ENCODE results near the gene DNAL4. TPM values are rescaled to one million over a fixed set of nuclear protein-coding genes. Genes with fewer than 3 reads are reported as not detected.
"Not testable (repeated sequence)": the region's sequence is repeated elsewhere in the genome, so short reads cannot be mapped to it uniquely, and the experiment has no call there.

The DNAL4 gene
- total and polyA plus RNA-seq, 2 donors (not counting 1 experiment from before 2014, with no cell fraction given): 9.9 to 10.3 TPM

GRCh38 chr22:38811241-38811640 lies 17.3 kb upstream of the DNAL4 start:
- Histone ChIP-seq H3K4me3 (ENCODE audit: control extremely low read depth in 1 of 5, extremely low read depth in 1 of 5, insufficient read depth in 1 of 5, low read depth in 2 of 5, low read length in 4 of 5) (no peak overlapping the region), H3K36me3 (replicated peaks in 1 of 2; ENCODE audit: control extremely low read depth in 1 of 2, control insufficient read depth in 1 of 2, extremely low read depth in 1 of 2, insufficient read depth in 2 of 2, low read length in 1 of 2) (no peaks in the 10 kb centered on the region), H3K79me2 (ENCODE audit: control insufficient read depth, insufficient read depth, low read length) (no peaks in the 10 kb centered on the region), H3K9me3 (ENCODE audit: control extremely low read depth in 1 of 3, control insufficient read depth in 2 of 3, insufficient read depth in 1 of 3, low read length in 2 of 3) (peaks cover 0 to 11% (median 5%) of the 10 kb centered on the region in 3 donors), H3K9ac (ENCODE audit: low read length) (no peak overlapping the region), H3K27ac (ENCODE audit: low read length in 2 of 2) (no peak overlapping the region), H4K20me1 (ENCODE audit: control insufficient read depth, insufficient read depth, low read length, poor library complexity, severe bottlenecking) (no peaks in the 10 kb centered on the region), H2AFZ (ENCODE audit: insufficient read depth, low read depth, low read length, poor library complexity, severe bottlenecking) (no peak overlapping the region), H3K4me2 (replicated peaks; ENCODE audit: low read depth, low read length, poor library complexity, severe bottlenecking) (no peak overlapping the region), H3K4me1 (ENCODE audit: control insufficient read depth in 2 of 2, insufficient read depth in 2 of 2, low read length in 2 of 2) (no peaks in the 10 kb centered on the region), H3K27me3 (replicated peaks in 1 of 4; ENCODE audit: control extremely low read depth in 1 of 4, control insufficient read depth in 3 of 4, insufficient read depth in 4 of 4, low read length in 3 of 4) (peaks cover 0 to 12% (median 2%) of the 10 kb centered on the region in 4 experiments)
- no peak for DNase-seq
- no peak overlapping the region for H3K27ac Mint-ChIP-seq
- ChIA-PET POLR2A (no interaction called here), CTCF (no interaction called here)
- no peak for ATAC-seq (ENCODE audit: low read depth)
- intact Hi-C loops (cut with micrococcal nuclease): no loop called here
- H3K4me3 Mint-ChIP-seq: no peak overlapping the region
- 75% methylated on average over 2 of the region's 2 CpGs for WGBS (ENCODE audit: insufficient coverage)
- TF ChIP-seq EZH2 (IDR thresholded peaks at IDR 0.05; ENCODE audit: borderline replicate concordance, insufficient read depth, low read depth, low read length, poor library complexity, severe bottlenecking) (no peak), CTCF (IDR thresholded peaks at IDR 0.05) (no peak)
- peaks cover 4% of the 10 kb centered on the region for H3K9me3 Mint-ChIP-seq (ENCODE audit: insufficient read depth)
- no peaks in the 10 kb centered on the region for H3K4me1 Mint-ChIP-seq
- peaks cover 41% of the 10 kb centered on the region for H3K27me3 Mint-ChIP-seq

GRCh38 chr22:38805041-38805593 lies 11.2 kb upstream of the DNAL4 start:
- DNase-seq; H3K4me3 ChIP-seq (ENCODE audit: control extremely low read depth in 1 of 5, extremely low read depth in 1 of 5, insufficient read depth in 1 of 5, low read depth in 2 of 5, low read length in 4 of 5); ATAC-seq (ENCODE audit: low read depth); H3K9ac ChIP-seq (ENCODE audit: low read length); H3K9me3 Mint-ChIP-seq (ENCODE audit: insufficient read depth); H3K9me3 ChIP-seq (ENCODE audit: control extremely low read depth in 1 of 3, control insufficient read depth in 2 of 3, insufficient read depth in 1 of 3, low read length in 2 of 3); POLR2A ChIA-PET; H3K4me1 ChIP-seq (ENCODE audit: control insufficient read depth in 2 of 2, insufficient read depth in 2 of 2, low read length in 2 of 2); H3K27ac Mint-ChIP-seq; H4K20me1 ChIP-seq (ENCODE audit: control insufficient read depth, insufficient read depth, low read length, poor library complexity, severe bottlenecking); H3K4me1 Mint-ChIP-seq; H2AFZ ChIP-seq (ENCODE audit: insufficient read depth, low read depth, low read length, poor library complexity, severe bottlenecking); intact Hi-C loops (cut with micrococcal nuclease); H3K4me2 ChIP-seq (replicated peaks; ENCODE audit: low read depth, low read length, poor library complexity, severe bottlenecking); H3K4me3 Mint-ChIP-seq; H3K27ac ChIP-seq (ENCODE audit: low read length in 2 of 2); H3K79me2 ChIP-seq (ENCODE audit: control insufficient read depth, insufficient read depth, low read length); H3K36me3 ChIP-seq (replicated peaks in 1 of 2; ENCODE audit: control extremely low read depth in 1 of 2, control insufficient read depth in 1 of 2, extremely low read depth in 1 of 2, insufficient read depth in 2 of 2, low read length in 1 of 2): not testable (repeated sequence)
- 70% methylated on average over 4 of the region's 8 CpGs for WGBS (ENCODE audit: insufficient coverage)
- peaks cover 34% of the 10 kb centered on the region for H3K27me3 Mint-ChIP-seq
- CTCF ChIA-PET: interaction anchor here (1.5 kb wide), 1 partner anchor 39 kb away, joined by 3 read pairs; no protein-coding TSS in a partner anchor
- peaks cover 0 to 30% (median 3%) of the 10 kb centered on the region in 4 experiments for H3K27me3 ChIP-seq (replicated peaks in 1 of 4; ENCODE audit: control extremely low read depth in 1 of 4, control insufficient read depth in 3 of 4, insufficient read depth in 4 of 4, low read length in 3 of 4)

Data from B cell (primary cell).